Measurements from ENCODE around the gene HOXB4. TPM values are rescaled to one million over a fixed set of nuclear protein-coding genes. Genes with fewer than 3 reads are reported as not detected.

Gene HOXB4
- total and polyA plus RNA-seq, 4 donors: 1.4 to 6.7 (median 2.6) TPM

GRCh38 chr17:48576479-48577309, 1.5 kb downstream of the HOXB4 start:
- H3K9ac ChIP-seq (ENCODE audit: insufficient read depth in 1 of 2, low read length in 2 of 2): peak overlapping the region; percentile 84 to 96
- DNase-seq (peak in 1 of 3 donors; percentile 63), ATAC-seq (ENCODE audit: insufficient read depth, low FRiP score) (no peak)
- peaks cover 4 to 65% (median 19%) of the 10 kb centered on the region in 3 donors for H3K27me3 ChIP-seq (ENCODE audit: control insufficient read depth in 3 of 3, insufficient read depth in 3 of 3, low read length in 2 of 3)
- WGBS, 2 donors: 7 to 11% methylated on average over 41 to 43 of the region's 43 CpGs
- H3K27ac ChIP-seq (ENCODE audit: low read depth in 1 of 2, low read length in 1 of 2): peak overlapping the region in 1 of 2 donors; percentile 71
- peaks cover 0 to 81% (median 0%) of the 10 kb centered on the region in 5 donors for H3K4me1 ChIP-seq (ENCODE audit: control insufficient read depth in 5 of 5, insufficient read depth in 5 of 5, low read length in 5 of 5)
- no peak for TF ChIP-seq CTCF (IDR thresholded peaks at IDR 0.05; ENCODE audit: control extremely low read depth, extremely low read depth)
- peaks cover 0 to 29% (median 1%) of the 10 kb centered on the region in 4 donors for H3K36me3 ChIP-seq (ENCODE audit: control insufficient read depth in 4 of 4, insufficient read depth in 4 of 4, low read length in 4 of 4)
- no peaks in the 10 kb centered on the region for H3K9me3 ChIP-seq (ENCODE audit: control insufficient read depth in 4 of 4, insufficient read depth in 3 of 4, low read length in 3 of 4)
- H3K4me3 ChIP-seq: peak overlapping the region; percentile 12

GRCh38 chr17:48575673-48576478, 2.3 kb downstream of the HOXB4 start:
- H3K4me1 ChIP-seq (ENCODE audit: control insufficient read depth in 5 of 5, insufficient read depth in 5 of 5, low read length in 5 of 5): peaks cover 0 to 80% (median 0%) of the 10 kb centered on the region in 5 donors

GRCh38 chr17:48575066-48575582, 3.0 kb downstream of the HOXB4 start:
- peaks cover 0 to 68% (median 15%) of the 10 kb centered on the region in 3 donors for H3K27me3 ChIP-seq (ENCODE audit: control insufficient read depth in 3 of 3, insufficient read depth in 3 of 3, low read length in 2 of 3)
- peaks cover 0 to 32% (median 1%) of the 10 kb centered on the region in 4 donors for H3K36me3 ChIP-seq (ENCODE audit: control insufficient read depth in 4 of 4, insufficient read depth in 4 of 4, low read length in 4 of 4)
- peak overlapping the region; percentile 59 to 96 for H3K9ac ChIP-seq (ENCODE audit: insufficient read depth in 1 of 2, low read length in 2 of 2)
- WGBS, 2 donors: 40 to 65% methylated on average over 7 of the region's 7 CpGs
- H3K9me3 ChIP-seq (ENCODE audit: control insufficient read depth in 4 of 4, insufficient read depth in 3 of 4, low read length in 3 of 4): no peaks in the 10 kb centered on the region
- H3K27ac ChIP-seq (ENCODE audit: low read depth in 1 of 2, low read length in 1 of 2): peak overlapping the region in 1 of 2 donors; percentile 29
- DNase-seq (no peak), ATAC-seq (ENCODE audit: insufficient read depth, low FRiP score) (no peak)
- H3K4me1 ChIP-seq (ENCODE audit: control insufficient read depth in 5 of 5, insufficient read depth in 5 of 5, low read length in 5 of 5): peaks cover 0 to 80% (median 0%) of the 10 kb centered on the region in 5 donors
- H3K4me3 ChIP-seq: no peak overlapping the region
- TF ChIP-seq CTCF (IDR thresholded peaks at IDR 0.05; ENCODE audit: control extremely low read depth, extremely low read depth): no peak

More at GRCh38 chr17:48575673-48576478, 2.3 kb downstream of the HOXB4 start:
- H3K9me3 ChIP-seq (ENCODE audit: control insufficient read depth in 4 of 4, insufficient read depth in 3 of 4, low read length in 3 of 4): no peaks in the 10 kb centered on the region
- DNase-seq (peak in 2 of 3 donors; percentile 58 to 71), ATAC-seq (ENCODE audit: insufficient read depth, low FRiP score) (no peak)
- peaks cover 0 to 29% (median 1%) of the 10 kb centered on the region in 4 donors for H3K36me3 ChIP-seq (ENCODE audit: control insufficient read depth in 4 of 4, insufficient read depth in 4 of 4, low read length in 4 of 4)
- peak overlapping the region; percentile 84 to 96 for H3K9ac ChIP-seq (ENCODE audit: insufficient read depth in 1 of 2, low read length in 2 of 2)
- no peak overlapping the region for H3K4me3 ChIP-seq
- 25 to 41% methylated on average over 22 of the region's 22 CpGs for WGBS, 2 donors
- H3K27me3 ChIP-seq (ENCODE audit: control insufficient read depth in 3 of 3, insufficient read depth in 3 of 3, low read length in 2 of 3): peaks cover 3 to 69% (median 17%) of the 10 kb centered on the region in 3 donors
- no peak for TF ChIP-seq CTCF (IDR thresholded peaks at IDR 0.05; ENCODE audit: control extremely low read depth, extremely low read depth)
- H3K27ac ChIP-seq (ENCODE audit: low read depth in 1 of 2, low read length in 1 of 2): peak overlapping the region in 1 of 2 donors; percentile 89
